ENCODE measurements around the gene SCMH1. TPM values are rescaled to one million over a fixed set of nuclear protein-coding genes. Genes with fewer than 3 reads are reported as not detected.
"Not testable (repeated sequence)": the region's sequence is repeated elsewhere in the genome, so short reads cannot be mapped to it uniquely, and the experiment has no call there.

Gene SCMH1
- total RNA-seq, 1 donor from 2014 or later, result 51.3 TPM

DNA sequence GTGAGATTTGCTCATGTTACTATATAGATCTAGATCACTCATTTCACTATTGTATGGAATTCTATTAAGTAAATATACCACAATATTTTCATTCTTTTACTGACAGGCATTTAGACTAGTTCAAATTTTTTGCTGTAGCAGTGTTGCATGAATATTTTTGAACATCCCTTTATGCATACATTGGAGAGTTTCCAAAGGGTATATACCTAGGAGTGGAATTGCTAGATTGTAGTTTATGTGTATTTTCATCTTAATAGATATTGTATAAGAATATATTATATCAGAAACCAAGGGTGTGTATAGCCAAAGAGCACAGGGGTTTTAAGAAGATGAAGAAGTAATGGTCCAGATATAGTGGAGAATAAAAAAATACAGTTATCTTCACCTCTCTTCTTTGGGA is 6.2 kb downstream of the SCMH1 start:
- Mint-ChIP-seq H3K4me3 (ENCODE audit: unreplicated experiment) (no peak overlapping the region), H3K36me3 (ENCODE audit: low read depth, unreplicated experiment) (peaks cover 3% of the 10 kb centered on the region), H3K27me3 (ENCODE audit: unreplicated experiment) (peaks cover 4% of the 10 kb centered on the region), H3K27ac (ENCODE audit: unreplicated experiment) (no peak overlapping the region), H3K9me3 (ENCODE audit: unreplicated experiment) (no peaks in the 10 kb centered on the region), H3K4me1 (ENCODE audit: unreplicated experiment) (peaks cover 27% of the 10 kb centered on the region)
- TF ChIP-seq, protein P1, sequence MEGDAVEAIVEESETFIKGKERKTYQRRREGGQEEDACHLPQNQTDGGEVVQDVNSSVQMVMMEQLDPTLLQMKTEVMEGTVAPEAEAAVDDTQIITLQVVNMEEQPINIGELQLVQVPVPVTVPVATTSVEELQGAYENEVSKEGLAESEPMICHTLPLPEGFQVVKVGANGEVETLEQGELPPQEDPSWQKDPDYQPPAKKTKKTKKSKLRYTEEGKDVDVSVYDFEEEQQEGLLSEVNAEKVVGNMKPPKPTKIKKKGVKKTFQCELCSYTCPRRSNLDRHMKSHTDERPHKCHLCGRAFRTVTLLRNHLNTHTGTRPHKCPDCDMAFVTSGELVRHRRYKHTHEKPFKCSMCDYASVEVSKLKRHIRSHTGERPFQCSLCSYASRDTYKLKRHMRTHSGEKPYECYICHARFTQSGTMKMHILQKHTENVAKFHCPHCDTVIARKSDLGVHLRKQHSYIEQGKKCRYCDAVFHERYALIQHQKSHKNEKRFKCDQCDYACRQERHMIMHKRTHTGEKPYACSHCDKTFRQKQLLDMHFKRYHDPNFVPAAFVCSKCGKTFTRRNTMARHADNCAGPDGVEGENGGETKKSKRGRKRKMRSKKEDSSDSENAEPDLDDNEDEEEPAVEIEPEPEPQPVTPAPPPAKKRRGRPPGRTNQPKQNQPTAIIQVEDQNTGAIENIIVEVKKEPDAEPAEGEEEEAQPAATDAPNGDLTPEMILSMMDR (IDR thresholded peaks at IDR 0.05; ENCODE audit: unreplicated experiment), result no peak
- DNase-seq (ENCODE audit: low spot score), result no peak

DNA sequence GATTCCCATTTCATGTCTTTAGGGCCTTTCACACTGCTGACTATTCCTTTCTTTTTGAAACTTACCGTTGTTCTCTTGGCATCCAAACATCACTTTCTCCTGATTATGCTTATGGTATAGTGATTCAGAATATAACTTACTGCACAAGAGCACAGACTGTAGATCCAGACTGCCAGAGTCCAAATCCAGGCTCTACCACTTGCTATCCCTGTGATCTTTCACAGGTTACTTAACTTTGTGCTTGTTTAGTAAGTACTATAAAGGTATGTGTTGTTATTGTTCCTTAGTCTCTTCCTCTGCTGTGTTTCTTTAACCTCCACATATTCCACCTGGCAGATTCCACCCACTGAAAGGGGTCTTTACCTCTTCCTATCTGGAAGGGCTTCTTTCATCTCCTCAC is 8.4 kb downstream of the SCMH1 start:
- no peaks in the 10 kb centered on the region for H3K36me3 Mint-ChIP-seq (ENCODE audit: low read depth, unreplicated experiment)
- H3K4me1 Mint-ChIP-seq (ENCODE audit: unreplicated experiment), result peaks cover 17% of the 10 kb centered on the region
- no peak overlapping the region for H3K4me3 Mint-ChIP-seq (ENCODE audit: unreplicated experiment)
- no peaks in the 10 kb centered on the region for H3K27me3 Mint-ChIP-seq (ENCODE audit: unreplicated experiment)
- H3K27ac Mint-ChIP-seq (ENCODE audit: unreplicated experiment), result no peak overlapping the region
- H3K9me3 Mint-ChIP-seq (ENCODE audit: unreplicated experiment), result no peaks in the 10 kb centered on the region
- DNase-seq (ENCODE audit: low spot score), result no peak
- TF ChIP-seq, protein P1 (IDR thresholded peaks at IDR 0.05; ENCODE audit: unreplicated experiment), result no peak

DNA sequence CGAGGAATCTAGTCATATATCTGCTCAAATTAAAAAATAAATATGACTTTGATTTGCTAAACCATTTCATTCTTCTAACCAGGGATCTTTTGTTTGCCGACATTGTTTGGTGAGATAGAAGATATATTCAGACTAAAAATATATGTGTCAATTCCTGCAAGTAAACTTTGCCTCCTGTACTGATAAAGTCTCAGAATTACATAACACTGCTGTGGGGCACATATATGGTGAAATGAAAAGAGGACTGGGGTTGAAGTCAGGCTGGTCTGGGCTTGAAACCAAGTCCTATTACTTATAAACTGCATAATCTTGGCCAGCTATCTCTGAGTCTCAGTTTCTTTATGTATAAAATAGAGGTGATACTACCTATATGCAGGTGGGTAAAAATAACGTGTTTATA is 9.8 kb downstream of the SCMH1 start:
- peaks cover 26% of the 10 kb centered on the region for H3K4me1 Mint-ChIP-seq (ENCODE audit: unreplicated experiment)
- no peaks in the 10 kb centered on the region for H3K9me3 Mint-ChIP-seq (ENCODE audit: unreplicated experiment)
- H3K4me3 Mint-ChIP-seq (ENCODE audit: unreplicated experiment), result no peak overlapping the region
- no peak for DNase-seq (ENCODE audit: low spot score)
- no peaks in the 10 kb centered on the region for H3K27me3 Mint-ChIP-seq (ENCODE audit: unreplicated experiment)
- H3K36me3 Mint-ChIP-seq (ENCODE audit: low read depth, unreplicated experiment), result no peaks in the 10 kb centered on the region
- TF ChIP-seq, protein P1 (IDR thresholded peaks at IDR 0.05; ENCODE audit: unreplicated experiment), result no peak
- no peak overlapping the region for H3K27ac Mint-ChIP-seq (ENCODE audit: unreplicated experiment)

DNA sequence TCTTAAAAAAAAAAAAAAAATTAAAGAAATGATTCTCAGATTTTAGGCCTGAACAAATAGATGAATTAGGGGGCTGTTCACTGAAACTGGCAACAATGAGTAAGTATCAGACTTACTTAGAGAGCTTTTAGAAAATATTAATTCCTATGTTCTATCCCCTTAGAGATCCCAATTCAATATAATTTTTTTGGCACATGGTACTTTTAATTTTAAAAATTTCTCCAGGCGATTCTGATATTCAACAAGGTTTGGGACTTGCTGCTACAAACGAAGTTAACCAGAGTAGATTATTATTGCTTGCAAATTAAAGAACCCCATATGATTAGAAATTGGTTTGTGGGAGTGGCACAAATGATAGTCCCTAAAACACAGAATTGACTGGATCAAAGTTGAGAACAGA is 11.4 kb downstream of the SCMH1 start:
- peaks cover 31% of the 10 kb centered on the region for H3K4me1 Mint-ChIP-seq (ENCODE audit: unreplicated experiment)
- TF ChIP-seq, protein P1 (IDR thresholded peaks at IDR 0.05; ENCODE audit: unreplicated experiment), result no peak
- H3K4me3 Mint-ChIP-seq (ENCODE audit: unreplicated experiment), result no peak overlapping the region
- H3K27me3 Mint-ChIP-seq (ENCODE audit: unreplicated experiment), result no peaks in the 10 kb centered on the region
- H3K9me3 Mint-ChIP-seq (ENCODE audit: unreplicated experiment), result no peaks in the 10 kb centered on the region
- H3K27ac Mint-ChIP-seq (ENCODE audit: unreplicated experiment), result no peak overlapping the region
- H3K36me3 Mint-ChIP-seq (ENCODE audit: low read depth, unreplicated experiment), result no peaks in the 10 kb centered on the region
- DNase-seq (ENCODE audit: low spot score), result no peak

DNA sequence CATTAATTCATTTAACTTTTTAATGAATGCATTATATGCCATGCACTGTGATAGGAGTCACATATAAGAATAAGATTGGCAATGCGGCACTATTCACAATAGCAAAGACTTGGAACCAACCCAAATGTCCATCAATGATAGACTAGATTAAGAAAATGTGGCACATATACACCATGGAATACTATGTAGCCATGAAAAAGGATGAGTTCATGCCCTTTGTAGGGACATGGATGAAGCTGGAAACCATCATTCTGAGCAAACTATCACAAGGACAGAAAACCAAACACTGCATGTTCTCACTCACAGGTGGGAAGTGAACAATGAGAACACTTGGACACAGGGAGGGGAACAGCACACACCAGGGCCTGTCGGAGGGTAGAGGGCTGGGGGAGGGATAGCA is 12.9 kb downstream of the SCMH1 start:
- not testable (repeated sequence) for H3K9me3 Mint-ChIP-seq (ENCODE audit: unreplicated experiment); DNase-seq (ENCODE audit: low spot score); H3K27me3 Mint-ChIP-seq (ENCODE audit: unreplicated experiment); H3K4me3 Mint-ChIP-seq (ENCODE audit: unreplicated experiment); H3K27ac Mint-ChIP-seq (ENCODE audit: unreplicated experiment); H3K36me3 Mint-ChIP-seq (ENCODE audit: low read depth, unreplicated experiment)
- peaks cover 33% of the 10 kb centered on the region for H3K4me1 Mint-ChIP-seq (ENCODE audit: unreplicated experiment)

All from endothelial cell (in vitro differentiated cells).